B cell (primary cell): Measurements from ENCODE around the gene NKAIN2. TPM values are rescaled to one million over a fixed set of nuclear protein-coding genes. Genes with fewer than 3 reads are reported as not detected.

Experiments used
- ATAC-seq: fragments of 200-7000 bp; cut with Tn5 transposase; one replicate; pipeline ENCODE4 v1.10.0; 2021; ENCODE audit warnings: low read depth, mild to moderate bottlenecking, moderate number of reproducible peaks, moderate library complexity
- CTCF ChIA-PET: fragments of 350-600 bp; sonication (Branson Sonifier 250); formaldehyde crosslinking; loops from one replicate; lab custom pipeline; 2021; ENCODE audit warnings: antibody characterized with exemption, inconsistent platforms; lab: Charles Lee
- POLR2A ChIA-PET: fragments of 350-600 bp; sonication (Branson Sonifier 250); formaldehyde crosslinking; loops from one replicate; lab custom pipeline; 2021; ENCODE audit warnings: antibody characterized with exemption; lab: Charles Lee
- DNase-seq: peaks from one replicate; pipeline ENCODE4 v3.0.0; 2013
- H2AFZ ChIP-seq: 2 replicates; pipeline ENCODE4 v1.6.1; 2012; ENCODE audit warnings: mild to moderate bottlenecking, low read depth, low read length; ENCODE audit not compliant: insufficient read depth, poor library complexity, severe bottlenecking
- H3K27ac ChIP-seq, 2 donors: 1 replicate in 1 of 2; 2 replicates in 1 of 2; pipeline ENCODE4 v1.5.1; 2012 to 2013; ENCODE audit warnings: low read length in 2 of 2, mild to moderate bottlenecking in 2 of 2, moderate library complexity in 1 of 2
- H3K27me3 ChIP-seq, 4 experiments: fragments of 200-600 bp in 1 of 4; sonication (generic) in 1 of 4; replicated peaks in 1 of 4; 1 replicate in 2 of 4; 2 replicates in 2 of 4; pipeline versions ENCODE4 v1.6.1 to v1.7.0; 2013 to 2016; ENCODE audit warnings: low read length in 3 of 4, mild to moderate bottlenecking in 2 of 4, mixed read lengths in 1 of 4, moderate library complexity in 1 of 4; ENCODE audit not compliant: insufficient read depth in 4 of 4, control insufficient read depth in 3 of 4; ENCODE audit errors: control extremely low read depth in 1 of 4
- H3K36me3 ChIP-seq, 2 experiments: replicated peaks in 1 of 2; 1 replicate in 1 of 2; 2 replicates in 1 of 2; pipeline versions ENCODE4 v1.6.1 to v1.7.1; 2013; ENCODE audit warnings: low read length in 1 of 2; ENCODE audit not compliant: insufficient read depth in 2 of 2, control insufficient read depth in 1 of 2; ENCODE audit errors: control extremely low read depth in 1 of 2, extremely low read depth in 1 of 2
- H3K4me1 ChIP-seq, 2 donors: fragments of 200-600 bp in 1 of 2; sonication (generic) in 1 of 2; 1 replicate in 1 of 2; 2 replicates in 1 of 2; pipeline versions ENCODE4 v1.5.1 to v1.6.1; 2013 to 2017; ENCODE audit warnings: low read length in 2 of 2; ENCODE audit not compliant: control insufficient read depth in 2 of 2, insufficient read depth in 2 of 2
- H3K4me2 ChIP-seq: replicated peaks from 2 replicates; pipeline ENCODE3; 2012; ENCODE audit warnings: mild to moderate bottlenecking, low read depth, low read length; ENCODE audit not compliant: poor library complexity, severe bottlenecking
- H3K4me3 ChIP-seq, 5 experiments: fragments of 200-600 bp in 1 of 5; sonication (generic) in 1 of 5; 1 replicate in 3 of 5; 2 replicates in 2 of 5; pipeline versions ENCODE4 v1.5.1 to v1.7.0; 2011 to 2016; ENCODE audit warnings: low read length in 4 of 5, mild to moderate bottlenecking in 4 of 5, low read depth in 2 of 5, control low read depth in 1 of 5, moderate library complexity in 1 of 5; ENCODE audit not compliant: insufficient read depth in 1 of 5; ENCODE audit errors: control extremely low read depth in 1 of 5, extremely low read depth in 1 of 5
- H3K79me2 ChIP-seq: fragments of 200-600 bp; sonication (generic); one replicate; pipeline ENCODE4 v1.6.0; 2016; ENCODE audit warnings: low read length; ENCODE audit not compliant: control insufficient read depth, insufficient read depth
- H3K9ac ChIP-seq: fragments of 200-600 bp; sonication (generic); 2 replicates; pipeline ENCODE4 v1.6.1; 2017; ENCODE audit warnings: mild to moderate bottlenecking, low read length, moderate library complexity
- H3K9me3 ChIP-seq, 3 donors: one replicate each; pipeline versions ENCODE4 v1.6.1 to v1.7.1; 2013; ENCODE audit warnings: low read length in 2 of 3; ENCODE audit not compliant: control insufficient read depth in 2 of 3, insufficient read depth in 1 of 3; ENCODE audit errors: control extremely low read depth in 1 of 3
- H4K20me1 ChIP-seq: 2 replicates; pipeline ENCODE4 v1.6.0; 2012; ENCODE audit warnings: mild to moderate bottlenecking, low read length; ENCODE audit not compliant: insufficient read depth, control insufficient read depth, poor library complexity, severe bottlenecking
- H3K27ac Mint-ChIP-seq: one replicate; pipeline ENCODE4 v1.8.0; 2021; ENCODE audit warnings: mixed read lengths
- H3K27me3 Mint-ChIP-seq: one replicate; pipeline ENCODE4 v1.8.0; 2021; ENCODE audit warnings: mixed read lengths
- H3K4me1 Mint-ChIP-seq: one replicate; pipeline ENCODE4 v1.8.0; 2021; ENCODE audit warnings: mixed read lengths
- H3K4me3 Mint-ChIP-seq: one replicate; pipeline ENCODE4 v1.8.0; 2021; ENCODE audit warnings: mixed read lengths
- H3K9me3 Mint-ChIP-seq: one replicate; pipeline ENCODE4 v1.8.0; 2022; ENCODE audit warnings: mixed read lengths; ENCODE audit not compliant: insufficient read depth
- CTCF ChIP-seq: fragments of 200-600 bp; IDR thresholded peaks from one replicate; pipeline ENCODE4 v1.8.0; 2022; ENCODE audit warnings: antibody characterized with exemption, mild to moderate bottlenecking
- EZH2 ChIP-seq: IDR thresholded peaks from 2 replicates; pipeline ENCODE4 v1.6.1; 2012; ENCODE audit warnings: borderline replicate concordance, low read depth, mild to moderate bottlenecking, moderate library complexity, low read length; ENCODE audit not compliant: insufficient read depth, poor library complexity, severe bottlenecking
- WGBS: methylation state at CpG from one replicate; pipeline ENCODE4 v1.1.5; 2013; ENCODE audit warnings: missing lambda C conversion rate; ENCODE audit not compliant: insufficient coverage; 5-methylcytosine and 5-hydroxymethylcytosine counted together
- intact Hi-C: fragments of 100-400 bp; cut with micrococcal nuclease; formaldehyde crosslinking; loops from one replicate; pipeline ENCODE4 v1.10.0; 2022
- polyA plus RNA-seq: library from polyadenylated mRNA; depleted of rRNA; stranded (reverse); fragments of >200 nt; gene quantifications from 2 replicates; pipeline ENCODE4 v1.2.3, GENCODE V29; 2012
- total RNA-seq, 2 donors: library from RNA; stranded (reverse); fragments of 120-200 nt in 1 of 2; gene quantifications; 1 replicate in 1 of 2; 2 replicates in 1 of 2; pipeline versions ENCODE4 v1.2.3 to v1.2.4, GENCODE V29; 2013 to 2022

Gene NKAIN2
- total and polyA plus RNA-seq, 2 donors (not counting 1 experiment from before 2014, with no cell fraction given) = not detected

- H3K9me3 Mint-ChIP-seq = no peaks in the 10 kb centered on the region
- Histone ChIP-seq H3K4me3 (no peak overlapping the region), H3K79me2 (no peaks in the 10 kb centered on the region), H3K9ac (no peak overlapping the region), H3K27ac (no peak overlapping the region), H3K36me3 (no peaks in the 10 kb centered on the region), H3K4me1 (no peaks in the 10 kb centered on the region), H3K9me3 (no peaks in the 10 kb centered on the region), H3K4me2 (no peak overlapping the region), H2AFZ (no peak overlapping the region), H4K20me1 (no peaks in the 10 kb centered on the region), H3K27me3 (no peaks in the 10 kb centered on the region)
- intact Hi-C loops = no loop called here
- H3K4me3 Mint-ChIP-seq = no peak overlapping the region
- ChIA-PET POLR2A (no interaction called here), CTCF (no interaction called here)
- no peaks in the 10 kb centered on the region for H3K27me3 Mint-ChIP-seq
- no peaks in the 10 kb centered on the region for H3K4me1 Mint-ChIP-seq
- TF ChIP-seq CTCF (no peak), EZH2 (no peak)
- WGBS = no CpG with 5 or more reads among the region's 2 CpGs
- H3K27ac Mint-ChIP-seq = no peak overlapping the region
- DNase-seq (no peak), ATAC-seq (no peak)
Measured at GRCh38 chr6:123904228-123904627, 100.6 kb downstream of the NKAIN2 start.

DNA sequence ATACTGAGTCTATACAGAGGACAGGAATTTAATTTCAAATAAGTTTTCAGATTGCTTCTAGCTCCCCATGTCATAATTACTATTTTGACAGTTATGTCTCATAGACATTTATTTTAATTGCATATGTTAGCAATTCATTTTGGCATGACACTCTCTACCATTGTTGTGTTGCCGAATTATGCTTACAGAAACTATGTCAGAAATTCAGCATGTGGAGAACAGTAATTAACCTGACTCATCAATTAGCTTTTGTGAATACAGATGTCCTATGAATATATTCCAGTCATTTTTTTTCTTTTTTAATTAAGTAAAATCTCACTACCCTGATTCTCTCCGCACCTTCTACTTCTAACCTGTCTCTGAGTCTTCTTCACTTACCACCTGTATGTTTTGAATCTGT lies 105.1 kb downstream of the NKAIN2 start:
- no peaks in the 10 kb centered on the region for H3K79me2 ChIP-seq
- ChIA-PET POLR2A (no interaction called here), CTCF (no interaction called here)
- H2AFZ ChIP-seq = no peak overlapping the region
- H3K4me1 ChIP-seq = no peaks in the 10 kb centered on the region
- 100% methylated on average over 1 of the region's 2 CpGs for WGBS
- no peaks in the 10 kb centered on the region for H3K4me1 Mint-ChIP-seq
- intact Hi-C loops = no loop called here
- no peak overlapping the region for H3K4me3 Mint-ChIP-seq
- H3K9me3 Mint-ChIP-seq = no peaks in the 10 kb centered on the region
- no peak overlapping the region for H3K4me3 ChIP-seq
- DNase-seq = no peak
- ATAC-seq = no peak
- no peaks in the 10 kb centered on the region for H4K20me1 ChIP-seq
- no peak overlapping the region for H3K9ac ChIP-seq
- H3K36me3 ChIP-seq = no peaks in the 10 kb centered on the region
- no peak overlapping the region for H3K27ac Mint-ChIP-seq
- H3K4me2 ChIP-seq = no peak overlapping the region
- H3K27ac ChIP-seq = no peak overlapping the region
- H3K27me3 Mint-ChIP-seq = no peaks in the 10 kb centered on the region
- TF ChIP-seq CTCF (no peak), EZH2 (no peak)
- H3K27me3 ChIP-seq = no peaks in the 10 kb centered on the region
- no peaks in the 10 kb centered on the region for H3K9me3 ChIP-seq
